Glutamatergic neuron (in vitro differentiated cells): ENCODE measurements around the gene MYL12A. TPM values are rescaled to one million over a fixed set of nuclear protein-coding genes. Genes with fewer than 3 reads are reported as not detected.

ENCODE experiments used
- DNase-seq: peaks from one replicate; pipeline ENCODE4 v3.0.0; 2022
- H3K27ac Mint-ChIP-seq: one replicate; pipeline ENCODE4 v1.8.0; 2020; ENCODE audit warnings: mild to moderate bottlenecking, mixed read lengths, inconsistent platforms; ENCODE audit not compliant: unreplicated experiment
- H3K27me3 Mint-ChIP-seq: one replicate; pipeline ENCODE4 v1.8.0; 2020; ENCODE audit warnings: mild to moderate bottlenecking, moderate library complexity, mixed read lengths, inconsistent platforms; ENCODE audit not compliant: unreplicated experiment
- H3K36me3 Mint-ChIP-seq: one replicate; pipeline ENCODE4 v1.8.0; 2020; ENCODE audit warnings: mild to moderate bottlenecking, mixed read lengths, inconsistent platforms; ENCODE audit not compliant: unreplicated experiment
- H3K4me1 Mint-ChIP-seq: one replicate; pipeline ENCODE4 v1.8.0; 2020; ENCODE audit warnings: mild to moderate bottlenecking, low read depth, mixed read lengths, inconsistent platforms; ENCODE audit not compliant: unreplicated experiment
- H3K4me3 Mint-ChIP-seq: one replicate; pipeline ENCODE4 v1.8.0; 2020; ENCODE audit warnings: mild to moderate bottlenecking, mixed read lengths, inconsistent platforms; ENCODE audit not compliant: unreplicated experiment
- H3K9me3 Mint-ChIP-seq: one replicate; pipeline ENCODE4 v1.8.0; 2020; ENCODE audit warnings: mild to moderate bottlenecking, moderate library complexity, mixed read lengths, inconsistent platforms; ENCODE audit not compliant: unreplicated experiment
- total RNA-seq: library from RNA; stranded (reverse); fragmentation: NEBNext Ultra II Directional; extraction: Animal tissue kit (Norgen Biotek cat#: 25700); gene quantifications from one replicate; pipeline ENCODE4 v1.2.1, GENCODE V29; 2021; ENCODE audit not compliant: unreplicated experiment
- TF ChIP-seq, protein P1 (sequence below): fragments of 200-600 bp; sonication (generic); IDR thresholded peaks from one replicate; pipeline ENCODE4 v1.5.0; 2021; ENCODE audit not compliant: partially characterized antibody, unreplicated experiment

The MYL12A gene
- total RNA-seq, 1 donor from 2014 or later: 175 TPM

- Mint-ChIP-seq H3K4me3 (peak overlapping the region; percentile 79), H3K36me3 (no peaks in the 10 kb centered on the region), H3K27me3 (no peaks in the 10 kb centered on the region), H3K9me3 (peaks cover 5% of the 10 kb centered on the region), H3K27ac (peak overlapping the region; percentile 29), H3K4me1 (peaks cover 16% of the 10 kb centered on the region)
- TF ChIP-seq, protein P1, sequence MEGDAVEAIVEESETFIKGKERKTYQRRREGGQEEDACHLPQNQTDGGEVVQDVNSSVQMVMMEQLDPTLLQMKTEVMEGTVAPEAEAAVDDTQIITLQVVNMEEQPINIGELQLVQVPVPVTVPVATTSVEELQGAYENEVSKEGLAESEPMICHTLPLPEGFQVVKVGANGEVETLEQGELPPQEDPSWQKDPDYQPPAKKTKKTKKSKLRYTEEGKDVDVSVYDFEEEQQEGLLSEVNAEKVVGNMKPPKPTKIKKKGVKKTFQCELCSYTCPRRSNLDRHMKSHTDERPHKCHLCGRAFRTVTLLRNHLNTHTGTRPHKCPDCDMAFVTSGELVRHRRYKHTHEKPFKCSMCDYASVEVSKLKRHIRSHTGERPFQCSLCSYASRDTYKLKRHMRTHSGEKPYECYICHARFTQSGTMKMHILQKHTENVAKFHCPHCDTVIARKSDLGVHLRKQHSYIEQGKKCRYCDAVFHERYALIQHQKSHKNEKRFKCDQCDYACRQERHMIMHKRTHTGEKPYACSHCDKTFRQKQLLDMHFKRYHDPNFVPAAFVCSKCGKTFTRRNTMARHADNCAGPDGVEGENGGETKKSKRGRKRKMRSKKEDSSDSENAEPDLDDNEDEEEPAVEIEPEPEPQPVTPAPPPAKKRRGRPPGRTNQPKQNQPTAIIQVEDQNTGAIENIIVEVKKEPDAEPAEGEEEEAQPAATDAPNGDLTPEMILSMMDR: no peak
- DNase-seq: no peak
These were observed 2.9 kb downstream of the MYL12A start for GRCh38 chr18:3250237-3251107.

- Mint-ChIP-seq H3K36me3 (no peaks in the 10 kb centered on the region), H3K4me1 (peaks cover 10% of the 10 kb centered on the region), H3K27ac (no peak overlapping the region), H3K9me3 (peaks cover 5% of the 10 kb centered on the region), H3K27me3 (no peaks in the 10 kb centered on the region), H3K4me3 (no peak overlapping the region)
- DNase-seq: no peak
- TF ChIP-seq, protein P1: no peak
These were observed 3.8 kb downstream of the MYL12A start for GRCh38 chr18:3251249-3251962.

- TF ChIP-seq, protein P1: no peak
- Mint-ChIP-seq H3K4me1 (peaks cover 10% of the 10 kb centered on the region), H3K36me3 (no peaks in the 10 kb centered on the region), H3K9me3 (peaks cover 5% of the 10 kb centered on the region), H3K27me3 (no peaks in the 10 kb centered on the region), H3K4me3 (no peak overlapping the region), H3K27ac (no peak overlapping the region)
- DNase-seq: no peak
These were observed 4.3 kb downstream of the MYL12A start for GRCh38 chr18:3251963-3252277.

GRCh38 chr18:3252843-3253242 is 5.2 kb downstream of the MYL12A start:
- Mint-ChIP-seq H3K9me3 (peaks cover 2% of the 10 kb centered on the region), H3K4me3 (no peak overlapping the region), H3K27me3 (no peaks in the 10 kb centered on the region), H3K36me3 (no peaks in the 10 kb centered on the region), H3K27ac (no peak overlapping the region), H3K4me1 (peaks cover 10% of the 10 kb centered on the region)
- TF ChIP-seq, protein P1: no peak
- no peak for DNase-seq

DNA sequence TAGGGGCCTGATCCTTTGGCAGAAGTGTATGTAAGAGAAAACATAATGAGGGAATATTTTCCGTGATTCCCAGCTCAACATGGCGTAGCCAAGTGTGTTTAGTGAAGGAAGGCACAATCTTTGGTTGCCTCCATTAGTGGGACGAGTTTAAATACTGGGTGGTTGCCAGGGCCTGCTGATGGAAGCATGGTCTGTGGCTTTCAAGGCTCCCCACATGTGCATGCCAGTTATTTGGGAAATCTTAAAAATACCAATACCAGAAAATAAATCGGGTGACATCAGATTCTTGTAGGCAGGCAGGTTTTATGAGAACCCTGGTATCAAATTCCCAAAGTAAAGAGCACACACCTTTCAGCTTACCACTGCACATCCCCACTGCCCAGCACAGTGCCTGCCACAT is 7.1 kb downstream of the MYL12A start:
- Mint-ChIP-seq H3K9me3 (no peaks in the 10 kb centered on the region), H3K4me1 (peaks cover 6% of the 10 kb centered on the region), H3K27me3 (no peaks in the 10 kb centered on the region), H3K36me3 (no peaks in the 10 kb centered on the region), H3K27ac (no peak overlapping the region), H3K4me3 (no peak overlapping the region)
- DNase-seq: no peak
- TF ChIP-seq, protein P1: no peak
